HG03565 (cell line): Measurements from ENCODE around the gene ADAM11.

Experiments
- ATAC-seq: cut with Tn5 transposase; IDR thresholded peaks from one replicate; pipeline ENCODE4 v1.9.1; 2021; ENCODE audit warnings: mild to moderate bottlenecking, moderate library complexity; ENCODE audit not compliant: unreplicated experiment

ADAM11 gene

DNA sequence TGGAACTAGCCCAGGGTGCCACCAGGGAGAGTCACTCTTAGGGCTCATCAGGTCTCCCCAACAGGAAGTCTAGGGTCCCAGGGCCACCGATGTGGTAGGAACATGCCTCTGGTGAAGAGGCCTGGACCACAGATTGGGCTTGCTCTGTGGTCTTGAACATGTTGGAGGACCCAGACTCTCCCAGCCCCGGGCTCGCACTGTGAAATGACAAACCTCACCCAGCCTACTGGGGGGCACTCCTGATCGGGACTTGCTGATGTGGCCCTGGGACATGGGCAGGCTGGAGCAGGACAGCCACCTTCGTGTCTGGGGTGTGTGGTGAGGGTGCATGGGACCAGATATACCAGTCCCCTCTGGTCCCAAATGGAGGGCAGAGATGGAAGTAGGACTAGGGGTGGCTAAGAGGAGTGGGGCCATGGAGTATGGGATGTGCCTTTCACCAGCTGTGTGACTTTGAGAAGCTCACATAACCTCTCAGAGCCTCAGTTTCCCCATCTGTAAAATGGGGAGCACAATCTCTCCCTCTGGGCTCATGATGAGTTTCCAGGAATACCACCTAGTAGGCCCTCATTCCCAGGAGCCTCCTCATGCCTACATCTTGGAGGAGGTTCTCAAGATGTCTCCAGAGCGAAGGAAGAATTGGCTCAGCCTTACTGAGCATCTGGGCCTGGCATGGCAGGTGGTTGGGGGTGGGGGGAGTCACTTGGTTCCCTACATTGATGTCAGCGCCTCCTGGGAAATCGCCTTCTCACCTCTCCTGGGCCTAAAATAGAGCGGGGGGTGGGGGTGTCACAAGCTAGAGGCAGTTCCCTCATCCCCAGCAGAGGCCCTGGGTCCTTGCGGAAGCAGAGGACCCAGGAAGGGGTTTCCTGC lies 1.5 kb upstream of the ADAM11 start:
- no peak for ATAC-seq

DNA sequence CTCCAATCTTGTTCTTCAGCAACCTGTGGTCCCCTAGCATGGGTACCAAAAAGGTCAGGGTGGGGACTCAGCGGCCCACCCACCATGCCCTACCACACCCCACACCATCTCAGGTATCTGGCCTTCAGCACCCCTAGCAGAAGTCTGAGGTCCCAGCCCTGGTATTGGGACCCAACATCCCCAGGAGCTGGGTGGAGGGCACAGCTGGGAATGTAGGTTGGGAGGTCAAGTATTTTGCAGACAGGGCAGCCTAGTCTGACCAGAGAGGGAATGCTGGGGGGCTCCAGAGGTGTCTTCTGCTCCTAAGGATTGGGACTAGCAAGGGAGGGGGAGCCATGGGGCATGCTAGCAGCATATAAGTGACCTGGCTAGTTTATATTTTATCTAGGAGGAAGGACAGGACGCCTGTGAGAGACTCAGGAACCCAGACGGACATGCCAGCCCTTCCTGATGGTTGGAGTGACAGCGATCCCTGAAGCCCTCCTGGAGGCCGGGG lies 822 bp upstream of the ADAM11 start:
- no peak for ATAC-seq

GRCh38 chr17:44759086-44759915 lies 513 bp downstream of the ADAM11 start:
- ATAC-seq: no peak

GRCh38 chr17:44759916-44760243 lies 1.1 kb downstream of the ADAM11 start:
- ATAC-seq: no peak

GRCh38 chr17:44760474-44761308 lies 1.9 kb downstream of the ADAM11 start:
- no peak for ATAC-seq

GRCh38 chr17:44761932-44762810 lies 3.4 kb downstream of the ADAM11 start:
- ATAC-seq: no peak

GRCh38 chr17:44763170-44763569 lies 4.4 kb downstream of the ADAM11 start:
- ATAC-seq: no peak

DNA sequence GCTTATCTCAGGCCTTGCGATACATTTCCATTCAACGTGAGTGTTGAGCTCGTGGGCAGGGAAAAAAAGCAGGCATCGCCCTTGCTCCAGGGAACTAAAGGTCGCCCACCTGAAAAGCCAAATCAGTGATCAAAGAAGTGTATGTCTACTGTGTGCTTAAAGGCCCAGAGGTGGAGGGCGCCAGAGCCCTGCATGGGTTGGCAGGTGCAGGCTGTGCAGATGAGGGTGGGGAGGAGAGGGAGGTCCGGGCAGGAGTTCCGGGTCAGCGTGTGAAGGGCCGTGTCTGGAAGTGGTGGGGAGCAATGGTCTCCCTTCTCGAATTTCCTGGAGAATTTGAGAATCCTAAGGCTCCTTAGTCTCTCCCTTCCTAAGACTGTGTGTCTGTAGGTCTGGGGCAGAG lies 7.2 kb downstream of the ADAM11 start:
- ATAC-seq: no peak

DNA sequence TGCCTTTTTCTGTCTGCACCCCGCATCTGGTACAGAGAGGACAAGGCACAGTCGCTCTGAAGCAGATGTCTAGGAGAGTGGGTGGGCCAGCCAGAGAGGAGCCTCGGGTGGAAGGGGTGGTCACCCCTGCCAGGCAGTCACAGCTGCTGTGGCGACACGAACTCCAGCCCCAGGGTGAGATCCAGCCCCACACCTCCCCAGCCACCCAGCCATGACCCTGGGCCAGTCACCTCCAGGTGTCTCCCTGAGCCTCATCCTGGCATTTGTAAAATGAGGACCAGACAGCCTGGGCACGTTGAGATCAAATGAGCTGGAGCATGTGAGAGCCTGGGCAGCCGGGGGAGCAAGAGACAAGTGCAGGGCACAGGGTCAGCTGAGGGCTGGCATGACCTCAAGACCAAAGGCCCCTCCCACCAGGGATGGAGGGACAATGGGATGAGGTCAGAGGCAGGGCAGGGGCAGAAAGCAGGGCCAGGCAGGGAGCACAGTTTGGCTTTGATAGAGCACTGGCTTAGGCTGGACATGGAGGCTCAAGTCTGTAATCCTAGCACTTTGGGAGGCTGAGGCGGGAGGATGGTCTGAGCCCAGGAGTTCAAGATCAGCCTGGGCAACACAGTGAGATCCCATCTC lies 7.7 kb downstream of the ADAM11 start:
- no peak for ATAC-seq

DNA sequence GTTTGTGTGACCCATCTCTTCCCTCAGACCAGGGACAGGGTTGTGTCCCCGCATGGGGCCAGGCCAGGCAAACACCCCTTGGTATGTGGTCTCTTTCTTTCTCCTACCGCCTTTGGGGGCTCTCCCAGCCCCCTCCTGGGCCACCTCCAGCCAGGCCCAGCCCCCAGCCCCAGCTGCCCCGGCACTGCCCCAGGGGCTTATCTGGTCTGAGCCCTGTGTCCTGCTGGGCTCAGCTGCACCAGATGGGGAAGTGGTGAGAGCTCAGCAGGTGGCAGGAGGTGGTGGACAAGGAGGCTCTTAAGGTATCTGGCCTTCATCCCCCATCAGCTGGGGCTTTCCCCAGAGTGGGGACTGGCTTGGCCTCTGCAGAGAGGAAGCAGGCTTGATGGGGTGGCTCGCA lies 8.7 kb downstream of the ADAM11 start:
- ATAC-seq: no peak

DNA sequence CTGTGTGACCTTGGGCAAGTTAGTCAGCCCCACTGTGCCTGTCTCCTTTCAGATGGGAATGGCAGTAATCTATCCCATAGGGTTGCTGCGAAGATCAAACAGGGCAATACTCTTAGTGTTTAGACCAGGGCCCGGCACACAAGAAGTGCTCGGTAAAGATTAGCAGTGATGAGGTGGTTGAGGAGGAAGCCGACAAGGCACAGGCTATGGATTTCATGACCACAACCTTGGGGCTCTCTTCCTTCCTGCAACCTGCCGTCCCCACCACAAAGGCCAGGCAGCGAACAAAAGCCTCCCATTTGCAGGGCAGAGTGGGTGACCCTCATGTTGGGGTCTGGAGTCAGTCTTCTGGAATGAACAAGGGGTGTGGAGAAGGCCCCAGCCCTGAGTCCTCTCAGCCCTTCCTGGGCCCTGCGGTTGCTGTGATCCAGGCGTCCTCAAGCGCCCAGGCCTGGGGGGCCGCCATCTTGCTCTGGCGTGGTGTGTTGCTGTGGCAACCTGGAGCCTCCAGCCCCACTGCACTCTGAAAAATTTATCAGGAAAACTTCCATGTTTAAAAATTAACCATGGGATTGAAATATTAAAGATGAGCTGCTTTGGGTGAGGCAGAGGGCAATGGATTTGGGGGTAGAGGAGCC lies 9.8 kb downstream of the ADAM11 start:
- no peak for ATAC-seq

- ATAC-seq: no peak
Observed at GRCh38 chr17:44769230-44769629, 10.4 kb downstream of the ADAM11 start.

DNA sequence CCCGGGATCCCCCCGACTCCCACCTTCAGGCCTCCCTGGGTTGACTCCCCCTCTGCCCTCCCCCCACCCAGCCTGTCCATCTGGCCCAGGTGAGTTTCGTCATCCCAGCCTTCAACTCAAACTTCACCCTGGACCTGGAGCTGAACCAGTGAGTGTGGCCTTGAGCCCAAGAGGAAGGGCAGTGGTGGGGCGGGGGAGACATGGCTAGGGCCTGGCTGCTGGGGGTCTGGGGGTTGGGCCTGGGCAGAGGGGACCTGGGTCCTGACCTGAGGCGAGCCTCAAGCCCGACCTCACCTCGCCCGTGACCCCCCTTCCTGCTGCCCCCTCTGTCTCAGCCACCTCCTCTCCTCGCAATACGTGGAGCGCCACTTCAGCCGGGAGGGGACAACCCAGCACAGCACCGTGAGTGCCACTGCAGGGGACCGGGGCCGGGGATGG lies 10.9 kb downstream of the ADAM11 start:
- no peak for ATAC-seq

DNA sequence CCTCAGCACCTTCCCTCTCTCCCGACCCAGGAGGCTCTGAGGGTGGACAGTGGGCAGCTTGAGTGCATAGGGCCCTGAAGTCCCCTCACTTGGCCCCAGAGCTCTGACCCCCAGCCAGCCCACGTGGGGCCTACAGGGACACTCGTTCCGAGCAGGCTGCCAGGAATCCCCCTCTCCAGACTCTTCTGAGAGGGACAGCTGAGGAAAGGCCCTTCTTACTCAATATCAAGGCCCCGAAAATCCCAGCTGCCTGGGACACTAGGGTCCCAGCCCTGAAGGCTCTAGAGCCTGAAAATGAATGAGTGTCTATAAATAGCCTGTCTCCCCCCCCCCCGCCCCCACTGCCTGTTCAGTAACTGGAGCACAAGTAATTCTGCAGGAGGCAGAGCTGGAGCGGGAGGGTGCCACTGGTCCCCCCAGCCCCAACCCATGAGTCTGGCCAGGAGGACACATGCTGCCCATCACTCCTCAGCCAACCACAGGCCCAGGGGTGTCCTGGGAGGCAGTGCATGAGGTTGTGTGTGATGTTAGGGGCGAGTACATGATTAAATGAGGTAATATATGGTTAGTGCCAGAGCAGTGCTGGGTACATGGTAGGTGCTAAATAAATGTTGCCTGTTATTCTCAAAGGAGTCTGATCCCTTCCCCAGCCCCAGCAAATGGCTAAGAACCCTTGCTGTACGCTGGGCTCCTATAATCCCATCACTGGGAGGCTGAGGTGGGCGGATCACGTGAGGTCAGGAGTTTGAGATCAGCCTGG lies 11.6 kb downstream of the ADAM11 start:
- no peak for ATAC-seq

DNA sequence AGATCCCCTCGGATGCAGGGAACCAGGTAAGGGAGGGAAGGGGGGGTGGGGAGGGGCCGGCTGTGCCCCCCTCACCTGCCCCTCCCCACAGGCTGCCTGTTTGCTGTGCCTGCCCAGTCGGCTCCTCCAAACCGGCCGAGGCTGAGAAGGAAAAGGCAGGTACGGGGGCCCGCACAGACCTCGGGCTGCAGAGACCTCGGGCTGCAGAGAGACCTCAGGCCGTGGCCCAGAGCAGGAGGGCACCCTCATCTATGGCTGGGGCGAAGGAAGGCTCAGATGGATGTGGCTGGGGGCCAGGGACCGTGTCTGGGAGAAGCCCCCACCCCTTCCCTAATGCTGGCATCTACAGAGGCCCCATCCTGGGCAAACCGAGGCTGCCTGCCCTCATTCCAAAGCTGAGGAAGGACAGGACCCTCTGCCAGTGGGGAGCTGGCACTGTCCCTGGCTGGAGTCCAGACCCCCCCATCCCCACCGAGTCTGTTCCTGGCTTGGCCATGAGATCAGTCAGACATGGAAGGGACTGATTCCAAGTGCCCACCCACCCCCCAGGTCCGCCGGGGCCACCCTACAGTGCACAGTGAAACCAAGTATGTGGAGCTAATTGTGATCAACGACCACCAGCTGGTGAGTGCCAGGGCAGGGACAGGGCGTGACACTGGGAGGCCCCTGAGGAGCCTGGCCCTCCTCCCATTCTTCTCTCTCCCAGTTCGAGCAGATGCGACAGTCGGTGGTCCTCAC lies 13.7 kb downstream of the ADAM11 start:
- no peak for ATAC-seq

- ATAC-seq: no peak
Observed at GRCh38 chr17:44773140-44773539, 14.4 kb downstream of the ADAM11 start.

GRCh38 chr17:44774271-44775135 lies 15.7 kb downstream of the ADAM11 start:
- no peak for ATAC-seq
